ENCODE data around the gene SH3PXD2A. TPM values are rescaled to one million over a fixed set of nuclear protein-coding genes. Genes with fewer than 3 reads are reported as not detected.

SH3PXD2A gene
- total and polyA plus RNA-seq, 7 donors, result 3.0 to 57.7 (median 10.6) TPM

GRCh38 chr10:103707956-103708626 is 147.3 kb downstream of the SH3PXD2A start:
- no peak for TF ChIP-seq CTCF (IDR thresholded peaks at IDR 0.05)
- peaks cover under 1% of the 10 kb centered on the region for H3K4me1 ChIP-seq
- intact Hi-C loops (cut with DNase I), result no loop called here
- H3K9me3 ChIP-seq, result no peaks in the 10 kb centered on the region
- DNase-seq (no peak), ATAC-seq (no peak)
- 86 to 91% (median 89%) methylated on average over 10 of the region's 10 CpGs for whole genome bisulfite sequencing, 3 donors
- no peaks in the 10 kb centered on the region for H3K36me3 ChIP-seq (ENCODE audit: insufficient read depth in 1 of 2, low read depth in 1 of 2)
- H3K4me3 ChIP-seq, result no peak overlapping the region
- H3K27ac ChIP-seq, result no peak overlapping the region
- H3K27me3 ChIP-seq (ENCODE audit: insufficient read depth in 3 of 3, low read length in 2 of 3), result no peaks in the 10 kb centered on the region

- no peaks in the 10 kb centered on the region for H3K4me1 ChIP-seq
- no peak overlapping the region for H3K27ac ChIP-seq
- H3K4me3 ChIP-seq, result no peak overlapping the region
- intact Hi-C loops (cut with DNase I), result no loop called here
- ATAC-seq (no peak), DNase-seq (no peak)
- WGBS, 3 donors, result 75 to 85% (median 84%) methylated on average over 6 of the region's 6 CpGs
- no peaks in the 10 kb centered on the region for H3K36me3 ChIP-seq (ENCODE audit: insufficient read depth in 1 of 2, low read depth in 1 of 2)
- H3K9me3 ChIP-seq, result no peaks in the 10 kb centered on the region
- H3K27me3 ChIP-seq (ENCODE audit: insufficient read depth in 3 of 3, low read length in 2 of 3), result no peaks in the 10 kb centered on the region
- TF ChIP-seq CTCF (IDR thresholded peaks at IDR 0.05), result no peak
Measured at GRCh38 chr10:103706762-103707161, 148.6 kb downstream of the SH3PXD2A start.

- 74 to 77% (median 77%) methylated on average over 5 of the region's 5 CpGs for WGBS, 3 donors
- Histone ChIP-seq H3K4me3 (no peak overlapping the region), H3K4me1 (no peaks in the 10 kb centered on the region), H3K27me3 (ENCODE audit: insufficient read depth in 3 of 3, low read length in 2 of 3) (no peaks in the 10 kb centered on the region), H3K9me3 (no peaks in the 10 kb centered on the region), H3K36me3 (ENCODE audit: insufficient read depth in 1 of 2, low read depth in 1 of 2) (no peaks in the 10 kb centered on the region), H3K27ac (no peak overlapping the region)
- DNase-seq (no peak), ATAC-seq (peak in 1 of 4 donors; percentile 26)
- intact Hi-C loops (cut with DNase I), result no loop called here
- no peak for TF ChIP-seq CTCF (IDR thresholded peaks at IDR 0.05)
Measured at GRCh38 chr10:103706047-103706446, 149.3 kb downstream of the SH3PXD2A start.

- no peak for DNase-seq
- intact Hi-C loops (cut with DNase I), result no loop called here
- no peak overlapping the region for H3K4me3 ChIP-seq
- no peaks in the 10 kb centered on the region for H3K27me3 ChIP-seq (ENCODE audit: insufficient read depth in 3 of 3, low read length in 2 of 3)
- H3K27ac ChIP-seq, result no peak overlapping the region
- H3K4me1 ChIP-seq, result no peaks in the 10 kb centered on the region
- ATAC-seq, result no peak
- H3K9me3 ChIP-seq, result no peaks in the 10 kb centered on the region
- H3K36me3 ChIP-seq (ENCODE audit: insufficient read depth in 1 of 2, low read depth in 1 of 2), result no peaks in the 10 kb centered on the region
- TF ChIP-seq CTCF (IDR thresholded peaks at IDR 0.05), result no peak
- WGBS, 3 donors, result 76% methylated on average over 13 of the region's 13 CpGs
Measured at GRCh38 chr10:103703941-103704919, 151.1 kb downstream of the SH3PXD2A start.
